Astrocyte of the spinal cord (primary cell): ENCODE measurements around the gene G6PD.

Source experiments
- DNase-seq: peaks from one replicate; pipeline ENCODE4 v3.0.0; 2011; ENCODE audit warnings: low read depth, low spot score
- H3K4me3 ChIP-seq: 2 replicates; pipeline ENCODE4 v1.5.1; 2011; ENCODE audit warnings: low read depth, mild to moderate bottlenecking, low read length, moderate library complexity
- CTCF ChIP-seq: IDR thresholded peaks from 2 replicates; pipeline ENCODE4 v1.5.1; 2012; ENCODE audit warnings: low read depth, mild to moderate bottlenecking, low read length, inconsistent platforms
- in situ Hi-C: cut with HindIII; loops from 2 replicates; pipeline ENCODE4 v1.10.0; 2017; ENCODE audit warnings: low sequenced_read_pairs

Gene G6PD

GRCh38 chrX:154481911-154482601, 64.6 kb downstream of the G6PD start:
- TF ChIP-seq CTCF: no peak
- no peak overlapping the region for H3K4me3 ChIP-seq
- no peak for DNase-seq
- in situ Hi-C loops: no loop called here
